ENCODE measurements around the gene CALM3.

The CALM3 gene

DNA sequence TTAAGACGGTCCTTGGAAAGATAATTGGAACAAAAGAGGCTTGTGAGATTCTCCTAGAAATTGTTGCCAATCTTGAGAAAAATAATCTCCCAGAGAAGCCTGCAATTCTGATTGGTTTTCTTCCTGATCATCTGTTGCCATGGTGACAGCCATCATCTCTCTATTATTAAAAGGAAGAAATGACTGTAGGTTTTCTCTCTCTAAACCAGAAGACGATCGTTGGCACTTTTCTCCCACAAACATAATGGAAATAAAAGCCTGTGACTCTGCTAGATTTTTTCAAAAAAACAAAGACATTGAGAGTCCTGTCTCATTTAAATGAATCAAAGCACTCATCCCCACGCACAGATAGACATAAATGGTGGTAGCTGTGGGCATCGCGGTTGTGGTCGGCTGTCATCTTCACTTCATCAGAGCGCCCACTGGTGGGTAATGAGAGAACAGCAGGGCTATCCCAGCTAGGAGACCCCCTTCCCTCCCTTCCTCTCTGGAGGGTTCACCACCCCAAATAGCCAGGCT, 21.7 kb upstream of the CALM3 start:
- no peak overlapping the region for H3K4me3 ChIP-seq (ENCODE audit: low read depth in 1 of 2, low read length in 1 of 2)
- TF ChIP-seq CTCF (IDR thresholded peaks at IDR 0.05): peak; percentile 16
- no peaks in the 10 kb centered on the region for H3K36me3 ChIP-seq
- peaks cover 0 to 5% of the 10 kb centered on the region in 2 experiments for H3K4me1 ChIP-seq (ENCODE audit: control insufficient read depth in 1 of 2, insufficient read depth in 1 of 2, low read depth in 1 of 2, low read length in 1 of 2)
- no peak overlapping the region for H3K27ac ChIP-seq
- H3K27me3 ChIP-seq: no peaks in the 10 kb centered on the region
- no peaks in the 10 kb centered on the region for H3K9me3 ChIP-seq

- Histone ChIP-seq H3K9me3 (no peaks in the 10 kb centered on the region), H3K4me1 (ENCODE audit: control insufficient read depth in 1 of 2, insufficient read depth in 1 of 2, low read depth in 1 of 2, low read length in 1 of 2) (peaks cover 0 to 5% of the 10 kb centered on the region in 2 experiments)
- no peak for TF ChIP-seq CTCF (IDR thresholded peaks at IDR 0.05)
Observed at GRCh38 chr19:46580247-46580646, 20.9 kb upstream of the CALM3 start.

DNA sequence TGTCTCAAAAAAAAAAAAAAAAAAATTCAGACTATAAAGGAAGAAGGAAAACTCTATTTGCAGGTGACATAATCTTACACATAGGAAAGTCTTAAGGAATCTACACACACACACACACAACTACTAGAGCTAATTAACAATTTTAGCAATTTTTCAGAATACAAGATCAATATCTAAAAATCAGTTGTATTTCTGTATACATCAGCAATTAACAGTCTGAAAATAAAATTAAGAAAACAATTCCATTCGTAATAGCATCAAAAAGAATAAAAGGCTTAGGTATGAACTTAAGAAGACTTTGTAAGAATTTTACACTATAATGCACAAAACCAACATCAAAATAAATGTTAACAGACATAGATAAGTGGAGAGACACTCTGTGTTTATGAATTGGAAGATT, 15.6 kb upstream of the CALM3 start:
- no peak overlapping the region for H3K27ac ChIP-seq
- no peaks in the 10 kb centered on the region for H3K36me3 ChIP-seq
- no peak for TF ChIP-seq CTCF (IDR thresholded peaks at IDR 0.05)
- H3K27me3 ChIP-seq: no peaks in the 10 kb centered on the region
- H3K9me3 ChIP-seq: no peaks in the 10 kb centered on the region
- H3K4me3 ChIP-seq (ENCODE audit: low read depth in 1 of 2, low read length in 1 of 2): no peak overlapping the region
- H3K4me1 ChIP-seq (ENCODE audit: control insufficient read depth in 1 of 2, insufficient read depth in 1 of 2, low read depth in 1 of 2, low read length in 1 of 2): no peaks in the 10 kb centered on the region

More at GRCh38 chr19:46580247-46580646, 20.9 kb upstream of the CALM3 start:
- H3K4me3 ChIP-seq (ENCODE audit: low read depth in 1 of 2, low read length in 1 of 2): no peak overlapping the region
- H3K27ac ChIP-seq: no peak overlapping the region
- H3K36me3 ChIP-seq: no peaks in the 10 kb centered on the region
- no peaks in the 10 kb centered on the region for H3K27me3 ChIP-seq

DNA sequence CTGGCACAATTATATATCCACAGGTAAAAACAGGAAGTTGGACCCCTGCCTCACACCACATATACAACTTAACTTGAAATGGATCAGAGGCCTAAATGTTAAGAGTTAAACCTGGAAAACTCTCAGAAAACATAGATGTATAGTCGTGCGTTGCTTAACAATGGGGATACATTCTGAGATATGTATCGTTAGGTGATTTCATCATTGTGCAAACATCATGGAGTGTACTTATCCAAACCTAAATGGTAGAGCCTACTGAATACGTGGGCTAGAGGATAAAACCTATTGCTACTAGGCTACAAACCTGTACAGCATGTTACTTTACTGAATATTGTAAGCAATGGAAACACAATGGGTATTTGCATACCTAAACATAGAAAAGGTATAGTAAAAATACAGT, 14.8 kb upstream of the CALM3 start:
- Histone ChIP-seq H3K4me3 (ENCODE audit: low read depth in 1 of 2, low read length in 1 of 2) (no peak overlapping the region), H3K9me3 (no peaks in the 10 kb centered on the region), H3K4me1 (ENCODE audit: control insufficient read depth in 1 of 2, insufficient read depth in 1 of 2, low read depth in 1 of 2, low read length in 1 of 2) (no peaks in the 10 kb centered on the region), H3K27me3 (no peaks in the 10 kb centered on the region), H3K27ac (no peak overlapping the region), H3K36me3 (no peaks in the 10 kb centered on the region)
- no peak for TF ChIP-seq CTCF (IDR thresholded peaks at IDR 0.05)

DNA sequence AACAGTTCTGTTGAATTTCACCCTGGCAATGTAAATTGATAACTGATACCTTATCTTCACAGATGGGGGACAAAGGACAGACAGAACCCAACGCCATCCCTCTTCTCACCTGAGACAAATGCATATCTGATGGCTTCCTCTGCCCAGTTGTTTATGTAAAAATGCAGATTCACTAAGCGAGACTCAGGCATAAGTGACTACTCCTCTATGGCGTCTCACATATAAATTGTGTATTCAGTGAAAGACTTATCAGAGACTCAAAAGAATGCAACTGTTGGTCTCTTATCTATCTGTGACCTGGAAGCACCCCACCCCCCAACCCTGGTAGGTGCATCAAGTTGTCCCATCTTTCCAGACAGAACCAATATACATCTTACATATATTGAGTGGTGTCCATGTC, 13.3 kb upstream of the CALM3 start:
- Histone ChIP-seq H3K4me3 (ENCODE audit: low read depth in 1 of 2, low read length in 1 of 2) (no peak overlapping the region), H3K4me1 (ENCODE audit: control insufficient read depth in 1 of 2, insufficient read depth in 1 of 2, low read depth in 1 of 2, low read length in 1 of 2) (no peaks in the 10 kb centered on the region), H3K9me3 (no peaks in the 10 kb centered on the region), H3K27ac (no peak overlapping the region), H3K36me3 (no peaks in the 10 kb centered on the region), H3K27me3 (no peaks in the 10 kb centered on the region)
- no peak for TF ChIP-seq CTCF (IDR thresholded peaks at IDR 0.05)

GRCh38 chr19:46591254-46591653, 9.9 kb upstream of the CALM3 start:
- no peaks in the 10 kb centered on the region for H3K9me3 ChIP-seq
- no peaks in the 10 kb centered on the region for H3K27me3 ChIP-seq
- no peak overlapping the region for H3K27ac ChIP-seq
- H3K4me3 ChIP-seq (ENCODE audit: low read depth in 1 of 2, low read length in 1 of 2): no peak overlapping the region
- TF ChIP-seq CTCF (IDR thresholded peaks at IDR 0.05): no peak
- H3K4me1 ChIP-seq (ENCODE audit: control insufficient read depth in 1 of 2, insufficient read depth in 1 of 2, low read depth in 1 of 2, low read length in 1 of 2): no peaks in the 10 kb centered on the region
- no peaks in the 10 kb centered on the region for H3K36me3 ChIP-seq

Measured in neutrophil (primary cell).